Duodenal mucosa (tissue), 2 donors: ENCODE data around the gene TBC1D9B.

ENCODE experiments used
- H3K27ac ChIP-seq: one replicate; pipeline ENCODE4 v1.7.0; 2013; ENCODE audit warnings: low read depth, low read length
- H3K27me3 ChIP-seq, 2 donors: one replicate each; pipeline ENCODE4 v1.7.0; 2013; ENCODE audit warnings: low read length in 2 of 2, control low read depth in 1 of 2; ENCODE audit not compliant: insufficient read depth in 2 of 2, control insufficient read depth in 1 of 2
- H3K36me3 ChIP-seq, 2 donors: one replicate each; pipeline ENCODE4 v1.7.0; 2013; ENCODE audit warnings: low read length in 2 of 2, control low read depth in 1 of 2; ENCODE audit not compliant: insufficient read depth in 2 of 2, control insufficient read depth in 1 of 2
- H3K4me1 ChIP-seq, 2 donors: one replicate each; pipeline ENCODE4 v1.7.0; 2013; ENCODE audit warnings: low read length in 2 of 2, control low read depth in 1 of 2; ENCODE audit not compliant: insufficient read depth in 2 of 2, control insufficient read depth in 1 of 2
- H3K4me3 ChIP-seq, 2 donors: one replicate each; pipeline ENCODE4 v1.7.0; 2013; ENCODE audit warnings: low read length in 2 of 2, low read depth in 1 of 2
- H3K9ac ChIP-seq, 2 donors: one replicate each; pipeline ENCODE4 v1.7.0; 2013; ENCODE audit warnings: low read length in 2 of 2, low read depth in 1 of 2
- H3K9me3 ChIP-seq, 2 donors: one replicate each; pipeline ENCODE4 v1.7.0; 2013; ENCODE audit warnings: low read length in 2 of 2, control low read depth in 1 of 2; ENCODE audit not compliant: control insufficient read depth in 1 of 2

Gene TBC1D9B

GRCh38 chr5:179821298-179822058 is 86.2 kb downstream of the TBC1D9B start:
- H3K4me3 ChIP-seq: peak overlapping the region; percentile 88 to 93
- H3K27ac ChIP-seq: peak overlapping the region; percentile 99
- peaks cover 55 to 77% of the 10 kb centered on the region in 2 donors for H3K4me1 ChIP-seq

GRCh38 chr5:179820483-179821297 is 87.0 kb downstream of the TBC1D9B start, which contains the start of gene SQSTM1:
TSS of gene SQSTM1 (plus strand) at chr5:179820905. CDS start at chr5:179820937, 32 bp downstream.
- Histone ChIP-seq H3K27ac (peak within 1 kb of the TSS; percentile 99), H3K27me3 (no peaks in the 10 kb centered on the region), H3K4me3 (peak within 1 kb of the TSS; percentile 88 to 93), H3K36me3 (peaks cover 33 to 34% of the 10 kb centered on the region in 2 donors), H3K4me1 (peaks cover 53 to 70% of the 10 kb centered on the region in 2 donors), H3K9me3 (no peaks in the 10 kb centered on the region), H3K9ac (peak within 1 kb of the TSS; percentile 93 to 98)

More at GRCh38 chr5:179821298-179822058, 86.2 kb downstream of the TBC1D9B start:
- Histone ChIP-seq H3K9ac (peak overlapping the region; percentile 93 to 98), H3K27me3 (no peaks in the 10 kb centered on the region), H3K36me3 (peaks cover 36 to 39% of the 10 kb centered on the region in 2 donors), H3K9me3 (no peaks in the 10 kb centered on the region)

GRCh38 chr5:179820127-179820482 is 87.6 kb downstream of the TBC1D9B start:
- Histone ChIP-seq H3K9ac (peak overlapping the region; percentile 93 to 98), H3K36me3 (peaks cover 27 to 28% of the 10 kb centered on the region in 2 donors), H3K4me1 (peaks cover 47 to 65% of the 10 kb centered on the region in 2 donors)

GRCh38 chr5:179819296-179820126 is 88.2 kb downstream of the TBC1D9B start:
- Histone ChIP-seq H3K4me3 (peak overlapping the region; percentile 74 to 88), H3K36me3 (peaks cover 21 to 22% of the 10 kb centered on the region in 2 donors), H3K9me3 (no peaks in the 10 kb centered on the region), H3K4me1 (peaks cover 41 to 59% of the 10 kb centered on the region in 2 donors), H3K27ac (peak overlapping the region; percentile 99), H3K9ac (peak overlapping the region; percentile 93 to 98), H3K27me3 (no peaks in the 10 kb centered on the region)

More at GRCh38 chr5:179820127-179820482, 87.6 kb downstream of the TBC1D9B start:
- H3K4me3 ChIP-seq: peak overlapping the region; percentile 74 to 88
- H3K27me3 ChIP-seq: no peaks in the 10 kb centered on the region
- no peaks in the 10 kb centered on the region for H3K9me3 ChIP-seq
- peak overlapping the region; percentile 99 for H3K27ac ChIP-seq

GRCh38 chr5:179818746-179819295 is 88.9 kb downstream of the TBC1D9B start:
- Histone ChIP-seq H3K4me1 (peaks cover 36 to 52% of the 10 kb centered on the region in 2 donors), H3K36me3 (peaks cover 14 to 15% of the 10 kb centered on the region in 2 donors), H3K4me3 (peak overlapping the region; percentile 63 to 71), H3K27me3 (no peaks in the 10 kb centered on the region), H3K27ac (peak overlapping the region; percentile 99), H3K9ac (peak overlapping the region; percentile 70 to 79), H3K9me3 (no peaks in the 10 kb centered on the region)

GRCh38 chr5:179817890-179818745 is 89.6 kb downstream of the TBC1D9B start:
- Histone ChIP-seq H3K9ac (peak overlapping the region; percentile 70 to 79), H3K9me3 (no peaks in the 10 kb centered on the region), H3K27me3 (no peaks in the 10 kb centered on the region), H3K4me1 (peaks cover 35 to 45% of the 10 kb centered on the region in 2 donors), H3K4me3 (peak overlapping the region; percentile 63 to 71), H3K27ac (peak overlapping the region; percentile 95), H3K36me3 (peaks cover 8 to 11% of the 10 kb centered on the region in 2 donors)

- Histone ChIP-seq H3K36me3 (peaks cover 2 to 5% of the 10 kb centered on the region in 2 donors), H3K27me3 (no peaks in the 10 kb centered on the region), H3K9me3 (no peaks in the 10 kb centered on the region), H3K27ac (no peak overlapping the region), H3K4me3 (peak overlapping the region; percentile 30 to 45), H3K9ac (peak overlapping the region; percentile 25 to 47), H3K4me1 (peaks cover 28 to 39% of the 10 kb centered on the region in 2 donors)
These were observed 90.2 kb downstream of the TBC1D9B start for GRCh38 chr5:179817470-179817840.

GRCh38 chr5:179816796-179817469 is 90.8 kb downstream of the TBC1D9B start:
- no peaks in the 10 kb centered on the region for H3K27me3 ChIP-seq
- H3K9ac ChIP-seq: peak overlapping the region; percentile 25 to 47
- peak overlapping the region; percentile 30 to 45 for H3K4me3 ChIP-seq
- no peaks in the 10 kb centered on the region for H3K9me3 ChIP-seq
- peaks cover 0 to under 1% of the 10 kb centered on the region in 2 donors for H3K36me3 ChIP-seq
- peaks cover 23 to 33% of the 10 kb centered on the region in 2 donors for H3K4me1 ChIP-seq
- H3K27ac ChIP-seq: no peak overlapping the region
